Ascending aorta (tissue), 2 donors: ENCODE data around the gene C17orf78. TPM values are rescaled to one million over a fixed set of nuclear protein-coding genes. Genes with fewer than 3 reads are reported as not detected.
A peak's percentile ranks its signal among the peaks of the same experiment; 100 is the strongest.
"Not testable (repeated sequence)": the region's sequence is repeated elsewhere in the genome, so short reads cannot be mapped to it uniquely, and the experiment has no call there.

ENCODE experiments used
- DNase-seq, 2 donors: peaks; one replicate each; pipeline ENCODE4 v3.0.0-alpha.2; 2019; ENCODE audit warnings: low spot score in 2 of 2
- H3K27ac ChIP-seq, 2 donors: fragments of 200-600 bp; sonication (generic); one replicate each; pipeline ENCODE4 v1.5.1; 2016 to 2017; ENCODE audit warnings: mild to moderate bottlenecking in 1 of 2
- H3K27me3 ChIP-seq: fragments of 200-600 bp; sonication (generic); one replicate; pipeline ENCODE4 v1.5.1; 2017
- H3K36me3 ChIP-seq, 2 donors: fragments of 200-600 bp; sonication (generic); one replicate each; pipeline ENCODE4 v1.5.1; 2016
- H3K4me1 ChIP-seq, 2 donors: fragments of 200-600 bp; sonication (generic); one replicate each; pipeline ENCODE4 v1.5.1; 2016 to 2017; ENCODE audit warnings: mild to moderate bottlenecking in 1 of 2
- H3K4me3 ChIP-seq, 2 donors: fragments of 200-600 bp; sonication (generic); one replicate each; pipeline ENCODE4 v1.5.1; 2016 to 2017; ENCODE audit warnings: mild to moderate bottlenecking in 1 of 2
- H3K9me3 ChIP-seq, 2 donors: fragments of 200-600 bp; sonication (generic); one replicate each; pipeline ENCODE4 v1.5.1; 2016
- intact Hi-C: fragments of 100-400 bp; cut with DNase I; formaldehyde crosslinking; loops from one replicate; pipeline ENCODE4 v1.15.1; 2023
- total RNA-seq: library from RNA; depleted of rRNA; stranded (reverse); fragments of >200 nt; gene quantifications from one replicate; pipeline ENCODE4 v1.1.0, GENCODE V29; 2016
- TF ChIP-seq, protein P1 (sequence below), 3 experiments: fragments of 200-600 bp in 2 of 3; fragments of 450-650 bp in 1 of 3; sonication (generic) in 2 of 3; IDR thresholded peaks; one replicate each; pipeline ENCODE4 v1.5.1; 2016 to 2019; ENCODE audit warnings: antibody characterized with exemption in 3 of 3, mild to moderate bottlenecking in 1 of 3, moderate library complexity in 1 of 3

Gene C17orf78
- total RNA-seq, 1 donor from 2014 or later, result not detected

DNA sequence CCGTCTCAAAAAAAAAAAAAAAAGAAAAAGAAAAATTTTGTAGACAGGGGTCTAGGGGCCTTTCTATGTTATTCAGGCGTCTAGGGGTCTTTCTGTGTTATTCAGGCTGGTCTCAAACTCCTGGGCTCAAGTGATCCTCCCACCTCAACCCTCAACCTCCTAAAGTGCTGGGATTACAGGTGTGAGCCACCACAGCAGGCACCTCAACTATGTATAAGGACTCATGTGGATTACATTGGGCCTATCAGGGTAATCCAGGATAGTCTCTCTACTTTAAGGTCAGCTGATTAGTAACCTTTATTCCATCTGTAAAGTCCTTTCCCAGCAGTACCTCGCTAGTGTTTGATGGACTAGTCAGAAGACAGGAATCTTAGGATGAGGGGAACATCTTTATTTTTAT lies 53.3 kb downstream of the C17orf78 start:
- TF ChIP-seq, protein P1, sequence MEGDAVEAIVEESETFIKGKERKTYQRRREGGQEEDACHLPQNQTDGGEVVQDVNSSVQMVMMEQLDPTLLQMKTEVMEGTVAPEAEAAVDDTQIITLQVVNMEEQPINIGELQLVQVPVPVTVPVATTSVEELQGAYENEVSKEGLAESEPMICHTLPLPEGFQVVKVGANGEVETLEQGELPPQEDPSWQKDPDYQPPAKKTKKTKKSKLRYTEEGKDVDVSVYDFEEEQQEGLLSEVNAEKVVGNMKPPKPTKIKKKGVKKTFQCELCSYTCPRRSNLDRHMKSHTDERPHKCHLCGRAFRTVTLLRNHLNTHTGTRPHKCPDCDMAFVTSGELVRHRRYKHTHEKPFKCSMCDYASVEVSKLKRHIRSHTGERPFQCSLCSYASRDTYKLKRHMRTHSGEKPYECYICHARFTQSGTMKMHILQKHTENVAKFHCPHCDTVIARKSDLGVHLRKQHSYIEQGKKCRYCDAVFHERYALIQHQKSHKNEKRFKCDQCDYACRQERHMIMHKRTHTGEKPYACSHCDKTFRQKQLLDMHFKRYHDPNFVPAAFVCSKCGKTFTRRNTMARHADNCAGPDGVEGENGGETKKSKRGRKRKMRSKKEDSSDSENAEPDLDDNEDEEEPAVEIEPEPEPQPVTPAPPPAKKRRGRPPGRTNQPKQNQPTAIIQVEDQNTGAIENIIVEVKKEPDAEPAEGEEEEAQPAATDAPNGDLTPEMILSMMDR (IDR thresholded peaks at IDR 0.05), result no peak
- peak overlapping the region; percentile 61 to 63 for H3K27ac ChIP-seq
- H3K27me3 ChIP-seq, result no peaks in the 10 kb centered on the region
- no peak overlapping the region for H3K4me3 ChIP-seq
- peaks cover 31 to 55% of the 10 kb centered on the region in 2 donors for H3K36me3 ChIP-seq
- no peak for DNase-seq
- intact Hi-C loops, result no loop called here
- H3K4me1 ChIP-seq, result peaks cover 0 to 3% of the 10 kb centered on the region in 2 donors
- no peaks in the 10 kb centered on the region for H3K9me3 ChIP-seq

DNA sequence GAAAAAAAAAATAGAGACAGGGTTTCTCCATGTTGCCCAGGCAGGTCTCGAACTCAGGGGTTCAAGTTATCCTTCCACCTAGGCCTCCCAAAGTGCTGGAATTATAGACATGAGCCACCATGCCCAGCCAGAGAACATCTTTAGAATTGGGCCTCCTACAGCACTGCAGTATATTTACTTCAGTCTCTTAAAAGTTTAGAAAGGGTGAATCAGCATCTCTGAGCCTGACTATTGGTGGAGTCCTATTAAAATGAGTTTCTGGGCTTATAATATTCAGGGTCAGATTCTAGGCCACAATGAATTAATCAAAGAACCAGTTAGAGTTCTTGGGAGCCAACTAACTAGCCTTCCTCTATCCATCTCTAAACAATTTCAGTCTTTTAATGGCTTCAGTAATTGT lies 53.7 kb downstream of the C17orf78 start:
- H3K4me1 ChIP-seq, result peaks cover 0 to 3% of the 10 kb centered on the region in 2 donors
- no peaks in the 10 kb centered on the region for H3K27me3 ChIP-seq
- TF ChIP-seq, protein P1 (IDR thresholded peaks at IDR 0.05), result no peak
- no peak overlapping the region for H3K4me3 ChIP-seq
- intact Hi-C loops, result no loop called here
- H3K27ac ChIP-seq, result peak overlapping the region; percentile 61 to 63
- no peak for DNase-seq
- H3K36me3 ChIP-seq, result peaks cover 31 to 51% of the 10 kb centered on the region in 2 donors
- H3K9me3 ChIP-seq, result no peaks in the 10 kb centered on the region

DNA sequence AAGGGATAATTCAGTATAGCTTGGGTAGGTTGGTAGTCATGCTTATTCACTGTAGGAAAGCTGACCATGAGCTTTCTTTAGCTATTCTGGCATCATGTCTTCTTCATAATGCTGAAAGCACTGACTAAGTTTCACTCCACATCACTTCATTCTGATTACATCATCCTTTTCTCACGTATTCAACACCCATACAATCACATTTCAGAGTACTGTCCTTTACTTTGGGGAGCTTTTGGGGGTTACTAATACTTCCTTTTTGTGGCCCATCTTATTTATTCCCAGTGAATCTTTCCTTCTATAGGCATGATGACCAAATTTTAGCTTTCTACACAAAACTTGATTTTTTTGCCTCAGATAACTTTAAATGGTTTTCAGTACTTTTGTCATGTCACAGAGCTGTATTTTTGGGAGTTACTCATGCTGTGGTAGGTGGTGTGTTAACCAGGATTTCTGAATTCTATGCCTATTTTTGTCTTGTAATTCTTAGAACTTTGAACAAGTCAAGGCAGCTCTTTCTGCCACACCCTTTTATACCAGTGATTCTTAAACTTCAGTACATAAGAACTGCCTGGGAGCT lies 54.4 kb downstream of the C17orf78 start:
- Histone ChIP-seq H3K4me1 (peaks cover 0 to 3% of the 10 kb centered on the region in 2 donors), H3K27ac (peak overlapping the region; percentile 61 to 63), H3K36me3 (peaks cover 25 to 50% of the 10 kb centered on the region in 2 donors), H3K4me3 (no peak overlapping the region), H3K27me3 (no peaks in the 10 kb centered on the region), H3K9me3 (no peaks in the 10 kb centered on the region)
- TF ChIP-seq, protein P1 (IDR thresholded peaks at IDR 0.05), result no peak
- intact Hi-C loops, result no loop called here
- DNase-seq, result no peak

DNA sequence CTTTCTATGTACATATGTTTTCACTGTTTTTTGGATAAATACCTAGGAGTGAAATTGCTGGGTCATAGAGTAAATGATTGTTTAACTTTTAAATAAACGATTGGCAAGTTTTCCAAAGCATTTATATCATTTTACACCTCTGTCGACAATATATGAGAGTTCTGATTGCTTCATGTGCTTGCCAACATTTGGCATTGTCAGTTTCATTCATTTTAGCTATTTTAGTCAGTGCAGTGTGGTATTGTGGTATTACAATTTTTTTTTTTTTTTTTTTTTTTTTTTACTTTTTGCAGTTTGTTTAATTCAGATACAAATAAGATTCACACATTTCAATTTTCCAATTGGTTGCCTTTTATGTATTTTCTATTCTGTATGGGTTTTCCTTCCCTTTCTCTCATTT lies 56.9 kb downstream of the C17orf78 start:
- Histone ChIP-seq H3K4me1 (peaks cover 0 to 3% of the 10 kb centered on the region in 2 donors), H3K27me3 (no peaks in the 10 kb centered on the region), H3K27ac (no peak overlapping the region), H3K9me3 (no peaks in the 10 kb centered on the region), H3K36me3 (peaks cover 15 to 43% of the 10 kb centered on the region in 2 donors), H3K4me3 (no peak overlapping the region)
- TF ChIP-seq, protein P1 (IDR thresholded peaks at IDR 0.05), result no peak
- intact Hi-C loops, result no loop called here
- DNase-seq, result no peak

DNA sequence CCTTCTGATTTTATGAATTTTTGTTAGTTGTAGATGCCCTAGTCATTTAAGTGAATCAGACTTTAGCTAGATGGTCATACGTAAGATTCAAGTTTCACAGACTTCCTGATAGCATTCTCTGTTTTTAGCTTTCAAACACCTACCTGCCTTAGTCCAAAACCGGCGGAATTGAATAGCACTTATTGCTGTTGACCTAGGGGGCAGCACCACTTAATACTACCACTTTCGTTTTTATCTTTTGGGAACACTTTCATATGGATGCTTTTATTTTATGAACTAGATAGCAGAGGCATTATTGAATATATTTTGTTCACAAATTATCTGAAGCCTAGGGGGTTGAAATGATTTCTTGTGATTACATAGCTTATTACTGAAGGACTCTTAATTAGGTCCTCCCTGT lies 62.4 kb downstream of the C17orf78 start:
- TF ChIP-seq, protein P1 (IDR thresholded peaks at IDR 0.05), result no peak
- Histone ChIP-seq H3K9me3 (no peaks in the 10 kb centered on the region), H3K27ac (no peak overlapping the region), H3K27me3 (no peaks in the 10 kb centered on the region), H3K4me3 (no peak overlapping the region), H3K4me1 (no peaks in the 10 kb centered on the region), H3K36me3 (peaks cover 24 to 81% of the 10 kb centered on the region in 2 donors)
- DNase-seq, result no peak
- intact Hi-C loops, result no loop called here

DNA sequence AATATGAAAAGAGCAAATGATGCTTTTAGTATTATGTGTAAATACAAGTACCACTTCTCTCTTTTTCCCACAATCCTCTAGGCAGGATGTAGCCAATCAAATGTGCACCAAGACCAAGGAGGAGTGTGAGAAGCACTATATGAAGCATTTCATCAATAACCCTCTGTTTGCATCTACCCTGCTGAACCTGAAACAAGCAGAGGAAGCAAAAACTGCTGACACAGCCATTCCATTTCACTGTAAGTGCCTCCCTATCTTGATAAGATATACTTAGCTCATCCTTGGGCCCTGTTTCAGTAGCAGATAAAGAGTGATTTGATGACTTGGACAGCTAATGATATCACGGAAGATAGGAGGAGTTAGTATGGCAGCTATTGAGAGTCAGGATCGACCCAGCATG lies 64.6 kb downstream of the C17orf78 start:
- intact Hi-C loops, result no loop called here
- Histone ChIP-seq H3K4me3 (no peak overlapping the region), H3K4me1 (no peaks in the 10 kb centered on the region), H3K36me3 (peaks cover 40 to 90% of the 10 kb centered on the region in 2 donors), H3K9me3 (no peaks in the 10 kb centered on the region), H3K27ac (no peak overlapping the region), H3K27me3 (no peaks in the 10 kb centered on the region)
- TF ChIP-seq, protein P1 (IDR thresholded peaks at IDR 0.05), result no peak
- DNase-seq, result no peak

DNA sequence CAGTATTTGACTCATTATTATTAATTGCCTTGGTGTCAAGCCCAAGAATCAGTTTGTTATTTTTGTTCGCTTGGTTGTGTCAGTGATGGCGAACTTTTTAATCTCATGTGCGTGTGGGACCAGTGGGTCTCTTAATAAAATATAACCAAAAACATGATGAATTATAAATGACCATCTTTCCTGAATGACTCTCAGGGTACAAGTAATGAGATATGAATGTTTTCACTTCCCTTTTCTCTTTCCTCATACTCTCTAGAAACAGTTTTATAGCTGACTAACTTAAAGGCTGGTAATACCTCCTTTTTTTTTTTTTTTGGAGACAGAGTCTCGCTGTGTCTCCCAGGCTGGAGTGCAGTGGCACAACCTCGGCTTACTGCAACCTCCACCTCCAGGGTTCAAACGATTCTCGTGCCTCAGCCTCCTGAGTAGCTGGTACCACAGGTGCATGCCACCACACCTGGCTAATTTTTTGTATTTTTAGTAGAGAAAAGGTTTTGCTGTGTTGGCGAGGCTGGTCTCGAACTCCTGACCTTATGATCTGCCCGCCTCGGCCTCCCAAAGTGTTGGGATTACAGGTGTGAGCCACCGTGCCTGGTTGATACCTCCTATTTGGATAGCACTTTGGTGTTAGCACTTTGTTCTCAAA lies 65.7 kb downstream of the C17orf78 start:
- H3K27me3 ChIP-seq, H3K4me3 ChIP-seq, intact Hi-C loops, H3K9me3 ChIP-seq, DNase-seq, H3K27ac ChIP-seq, H3K4me1 ChIP-seq: not testable (repeated sequence)
- H3K36me3 ChIP-seq, result peaks cover 43 to 85% of the 10 kb centered on the region in 2 donors
